CD4-positive, alpha-beta T cell treated with Interleukin-4 for 1 hour (primary cell): Measurements from ENCODE around the gene SH2B3.
A peak's percentile ranks its signal among the peaks of the same experiment; 100 is the strongest.

Experiments
- DNase-seq, 2 donors: peaks; one replicate each; pipeline ENCODE4 v3.0.0-alpha.2; 2020 to 2022

The SH2B3 gene

GRCh38 chr12:111429828-111430432, 24.2 kb downstream of the SH2B3 start:
- DNase-seq: peak; percentile 77 to 89

GRCh38 chr12:111430433-111431353, 25.0 kb downstream of the SH2B3 start:
- peak; percentile 84 to 89 for DNase-seq

GRCh38 chr12:111431772-111432171, 26.0 kb downstream of the SH2B3 start:
- DNase-seq: no peak

GRCh38 chr12:111434049-111434448, 28.3 kb downstream of the SH2B3 start:
- no peak for DNase-seq

- DNase-seq: peak; percentile 92 to 94
Measured at GRCh38 chr12:111434680-111435338, 29.1 kb downstream of the SH2B3 start.

GRCh38 chr12:111435661-111436201, 30.0 kb downstream of the SH2B3 start:
- DNase-seq: peak; percentile 38 to 58

GRCh38 chr12:111436266-111436665, 30.5 kb downstream of the SH2B3 start:
- no peak for DNase-seq

- no peak for DNase-seq
Measured at GRCh38 chr12:111436811-111437210, 31.1 kb downstream of the SH2B3 start.

- peak in 1 of 2 donors; percentile 65 for DNase-seq
Measured at GRCh38 chr12:111437816-111438454, 32.2 kb downstream of the SH2B3 start.

- peak; percentile 56 to 64 for DNase-seq
Measured at GRCh38 chr12:111438481-111438880, 32.8 kb downstream of the SH2B3 start.

- DNase-seq: no peak
Measured at GRCh38 chr12:111439657-111440151, 34.0 kb downstream of the SH2B3 start.

- no peak for DNase-seq
Measured at GRCh38 chr12:111440152-111440551, 34.4 kb downstream of the SH2B3 start.

- no peak for DNase-seq
Measured at GRCh38 chr12:111440631-111441030, 34.9 kb downstream of the SH2B3 start.

- DNase-seq: no peak
Measured at GRCh38 chr12:111441107-111441928, 35.6 kb downstream of the SH2B3 start.

GRCh38 chr12:111442301-111443045, 36.8 kb downstream of the SH2B3 start:
- peak in 1 of 2 donors; percentile 11 for DNase-seq

GRCh38 chr12:111443086-111443485, 37.4 kb downstream of the SH2B3 start:
- no peak for DNase-seq

- DNase-seq: peak in 1 of 2 donors; percentile 48
Measured at GRCh38 chr12:111443586-111443985, 37.9 kb downstream of the SH2B3 start.

- DNase-seq: peak; percentile 15 to 50
Measured at GRCh38 chr12:111444314-111444924, 38.7 kb downstream of the SH2B3 start.

- DNase-seq: peak; percentile 89 to 90
Measured at GRCh38 chr12:111444925-111445725, 39.4 kb downstream of the SH2B3 start.
